Measurements from ENCODE around the gene ACTN4.

ACTN4 gene

GRCh38 chr19:38709671-38710415, 62.4 kb downstream of the ACTN4 start:
- DNase-seq (ENCODE audit: low read depth): no peak

GRCh38 chr19:38710416-38710702, 62.9 kb downstream of the ACTN4 start:
- DNase-seq (ENCODE audit: low read depth): no peak

- no peak for DNase-seq (ENCODE audit: low read depth)
Observed at GRCh38 chr19:38710928-38711725, 63.7 kb downstream of the ACTN4 start.

DNA sequence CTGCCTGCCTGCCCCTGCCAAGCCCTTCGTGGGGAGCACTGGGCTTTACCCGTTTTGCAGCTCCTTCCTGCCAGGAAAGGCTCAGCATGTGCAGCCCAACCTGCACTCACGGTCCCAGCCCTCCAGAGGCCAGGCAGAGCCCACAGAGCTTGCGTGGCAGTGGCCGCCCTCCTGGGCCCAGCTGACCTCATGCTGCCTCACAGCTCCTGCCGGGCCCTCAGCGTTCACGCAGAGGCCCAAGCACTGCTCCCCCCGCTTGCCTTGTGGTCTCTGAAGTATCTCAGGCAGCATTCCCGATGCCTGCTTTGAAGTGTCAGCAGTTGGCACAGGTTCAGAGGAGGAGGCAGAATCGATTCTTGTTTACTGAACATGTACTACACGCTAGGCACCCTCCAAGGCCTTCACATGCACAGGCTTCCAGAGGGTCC, 64.3 kb downstream of the ACTN4 start:
- DNase-seq (ENCODE audit: low read depth): no peak

DNA sequence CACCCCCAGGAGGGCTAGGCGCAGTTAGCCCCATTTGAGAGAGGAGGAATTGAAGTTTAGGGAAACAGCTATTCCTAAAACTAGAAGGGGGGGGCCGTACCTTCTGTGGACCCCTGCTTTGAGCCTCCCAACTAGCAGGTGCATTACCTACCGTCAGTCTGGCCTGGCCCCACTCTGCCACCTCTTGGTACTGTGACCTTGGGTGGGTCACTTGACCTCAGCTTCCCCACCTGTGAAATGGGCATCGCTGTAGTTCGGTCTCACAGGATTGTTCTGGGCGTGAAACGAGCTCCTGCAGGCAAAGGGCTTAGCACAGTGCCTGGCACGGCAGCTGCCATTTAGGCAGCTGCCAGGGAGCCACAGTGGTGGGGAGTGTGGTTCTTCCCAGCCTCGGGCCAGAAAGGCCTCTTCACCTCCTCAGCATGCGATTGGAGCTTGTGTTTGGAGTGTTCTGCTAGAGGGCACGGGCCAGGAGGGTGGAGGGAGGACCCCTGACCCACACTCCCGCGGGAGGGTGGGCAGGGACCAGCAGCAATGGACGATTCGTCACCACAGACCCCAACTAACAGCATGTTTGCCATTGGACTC, 64.8 kb downstream of the ACTN4 start:
- DNase-seq (ENCODE audit: low read depth): no peak

- DNase-seq (ENCODE audit: low read depth): no peak
Observed at GRCh38 chr19:38713227-38713649, 65.8 kb downstream of the ACTN4 start.

- no peak for DNase-seq (ENCODE audit: low read depth)
Observed at GRCh38 chr19:38713865-38714264, 66.4 kb downstream of the ACTN4 start.

DNA sequence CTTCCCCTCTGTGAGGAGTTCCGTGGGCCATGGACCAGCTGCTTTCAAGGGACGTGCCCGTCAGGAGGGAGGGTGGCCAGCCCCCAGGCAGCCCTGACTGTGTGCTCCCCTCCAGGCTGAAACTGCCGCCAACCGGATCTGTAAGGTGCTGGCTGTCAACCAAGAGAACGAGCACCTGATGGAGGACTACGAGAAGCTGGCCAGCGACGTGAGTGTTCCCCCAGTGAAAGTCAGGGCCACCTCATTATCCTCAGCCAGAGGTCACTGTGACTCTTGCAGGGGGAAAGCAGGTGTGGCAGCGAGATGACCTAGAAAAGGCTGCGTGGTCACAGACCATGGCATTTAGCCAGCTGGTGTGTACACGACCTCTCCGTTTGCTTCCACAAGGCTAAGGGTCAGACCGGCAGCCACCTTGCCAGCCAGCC, 66.9 kb downstream of the ACTN4 start:
- no peak for DNase-seq (ENCODE audit: low read depth)

- no peak for DNase-seq (ENCODE audit: low read depth)
Observed at GRCh38 chr19:38715555-38715954, 68.1 kb downstream of the ACTN4 start.

DNA sequence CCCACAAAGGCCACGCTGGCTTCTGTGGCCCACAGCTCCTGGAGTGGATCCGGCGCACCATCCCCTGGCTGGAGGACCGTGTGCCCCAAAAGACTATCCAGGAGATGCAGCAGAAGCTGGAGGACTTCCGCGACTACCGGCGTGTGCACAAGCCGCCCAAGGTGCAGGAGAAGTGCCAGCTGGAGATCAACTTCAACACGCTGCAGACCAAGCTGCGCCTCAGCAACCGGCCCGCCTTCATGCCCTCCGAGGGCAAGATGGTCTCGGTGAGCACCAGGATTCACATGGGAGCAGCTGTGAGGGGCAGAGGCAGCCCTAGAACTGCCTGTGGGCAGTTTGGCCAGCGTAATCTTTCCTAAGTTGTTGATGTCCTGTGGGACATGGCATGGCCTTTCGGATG, 69.6 kb downstream of the ACTN4 start:
- DNase-seq (ENCODE audit: low read depth): no peak

GRCh38 chr19:38717855-38718254, 70.4 kb downstream of the ACTN4 start:
- DNase-seq (ENCODE audit: low read depth): no peak

DNA sequence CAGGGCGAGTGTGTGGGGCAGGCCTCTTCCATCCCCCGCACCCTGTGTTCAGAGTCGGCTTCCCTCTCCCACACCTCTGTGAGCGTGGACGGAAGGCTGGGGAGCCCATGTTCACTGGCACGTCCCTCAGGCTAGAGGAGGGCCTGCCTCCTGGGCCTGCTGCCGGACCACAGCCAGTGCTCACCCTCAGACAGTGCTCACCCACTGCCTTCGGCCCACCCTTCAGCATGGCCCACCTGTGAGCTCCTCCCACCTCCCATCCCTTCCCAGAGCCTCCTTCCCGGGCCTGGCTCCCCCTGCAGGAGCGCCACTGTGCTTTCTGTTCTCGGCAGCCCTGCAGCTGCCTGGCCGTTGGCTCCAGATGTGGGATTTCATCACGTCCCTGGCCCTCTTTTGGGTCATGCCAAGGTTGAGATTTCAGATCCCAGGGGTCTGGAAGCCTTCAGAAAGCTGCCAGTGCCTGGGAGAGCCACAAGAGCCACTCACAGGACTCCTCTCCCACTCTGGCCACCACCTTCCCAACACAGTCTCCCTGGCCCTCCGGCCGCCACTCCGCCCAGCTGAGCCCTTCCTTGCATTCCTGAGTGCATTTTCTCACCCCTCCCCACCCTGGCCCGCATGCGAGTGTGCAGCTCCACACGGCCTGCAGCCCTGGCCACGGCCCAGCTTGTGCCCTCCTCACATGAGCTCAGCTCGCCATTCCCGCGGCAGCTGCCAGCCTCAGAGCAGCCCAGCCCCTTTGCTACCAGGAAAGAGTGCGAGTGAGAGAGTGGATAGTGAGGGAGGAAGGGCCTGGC, 71.5 kb downstream of the ACTN4 start:
- DNase-seq (ENCODE audit: low read depth): no peak

DNA sequence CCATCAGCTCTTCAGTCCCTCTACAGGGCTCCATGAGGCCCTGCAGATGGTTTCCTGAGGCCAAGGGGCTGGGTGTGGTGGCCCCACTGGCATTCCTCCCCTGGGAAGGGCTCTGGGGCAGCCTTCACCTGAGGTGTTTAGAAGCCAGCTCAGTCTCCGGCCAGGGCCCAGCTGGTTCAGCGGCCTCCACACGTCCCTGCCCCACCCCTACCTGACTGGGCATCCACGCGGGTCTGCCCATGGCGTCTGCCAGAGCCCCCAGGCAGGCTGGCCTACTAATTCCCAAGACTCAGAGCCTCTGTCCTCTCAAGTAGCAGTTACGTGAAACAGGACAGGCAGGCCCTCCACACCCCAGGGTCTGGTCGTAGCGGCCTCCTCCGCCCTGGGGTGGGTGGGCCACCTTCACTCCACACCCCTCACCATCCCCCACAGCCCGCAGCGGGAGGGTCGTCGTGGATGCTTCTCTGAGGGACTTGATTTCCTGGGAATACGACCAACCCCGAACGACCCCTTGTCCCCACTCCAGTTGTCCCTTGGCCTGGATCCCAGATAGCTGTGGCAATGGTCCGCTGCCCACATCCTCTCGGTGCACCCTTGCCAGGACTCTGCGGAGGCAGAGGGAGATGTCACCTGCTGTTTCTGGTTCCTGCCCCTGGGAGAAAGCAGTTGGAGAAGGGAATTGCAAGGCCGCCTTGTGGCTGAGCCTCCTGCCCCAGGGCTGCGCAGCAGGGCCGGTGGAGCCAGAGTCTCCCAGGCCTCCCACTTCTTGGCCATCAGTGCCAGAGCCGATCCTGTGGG, 72.5 kb downstream of the ACTN4 start:
- no peak for DNase-seq (ENCODE audit: low read depth)

DNA sequence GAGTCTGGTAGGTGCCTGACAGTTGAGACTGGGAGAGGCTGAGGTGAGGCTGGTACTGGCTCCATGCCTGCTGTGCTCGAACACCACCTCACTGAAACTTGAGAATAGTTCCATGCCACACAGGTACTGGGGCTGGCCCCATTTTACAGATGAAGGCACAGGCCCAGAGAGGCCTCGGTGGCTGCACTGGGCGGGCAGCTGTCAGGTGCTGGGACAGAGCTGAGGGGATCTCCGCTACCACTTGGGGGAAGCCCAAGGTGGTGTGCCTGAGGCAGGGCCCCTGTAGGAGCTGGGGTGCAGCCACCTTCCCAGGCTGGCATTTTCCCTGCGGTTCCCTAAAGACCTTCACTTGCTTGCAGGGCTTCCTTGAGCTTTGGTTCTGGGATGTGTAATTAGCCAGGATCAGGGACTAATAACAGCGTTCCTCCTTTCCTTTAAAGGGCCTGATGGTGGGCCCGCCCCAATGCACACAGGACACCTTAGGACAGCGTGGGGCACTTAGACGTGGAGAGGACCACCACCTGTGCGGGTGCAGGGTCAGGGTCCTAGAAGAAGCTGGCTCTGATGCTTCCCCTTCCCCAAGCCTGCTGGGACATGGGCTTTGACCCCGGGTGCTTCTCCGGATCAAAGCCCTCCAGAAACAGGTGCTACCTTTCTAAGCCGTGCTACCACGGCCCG, 73.2 kb downstream of the ACTN4 start:
- DNase-seq (ENCODE audit: low read depth): no peak

DNA sequence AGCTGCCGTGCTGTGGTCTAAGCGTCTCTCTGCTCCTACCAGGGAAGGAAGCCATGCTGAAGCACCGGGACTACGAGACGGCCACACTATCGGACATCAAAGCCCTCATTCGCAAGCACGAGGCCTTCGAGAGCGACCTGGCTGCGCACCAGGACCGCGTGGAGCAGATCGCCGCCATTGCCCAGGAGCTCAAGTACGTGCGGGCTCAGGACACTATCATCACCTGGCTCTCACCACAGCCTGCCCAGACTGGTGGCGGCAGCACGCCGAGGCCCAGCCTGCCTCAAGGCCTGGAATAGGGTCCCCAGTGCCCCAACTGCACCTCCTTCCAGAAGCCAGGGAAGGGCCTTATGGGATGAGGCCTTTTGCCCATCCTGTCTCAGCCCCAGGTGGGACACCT, 74.0 kb downstream of the ACTN4 start:
- no peak for DNase-seq (ENCODE audit: low read depth)

DNA sequence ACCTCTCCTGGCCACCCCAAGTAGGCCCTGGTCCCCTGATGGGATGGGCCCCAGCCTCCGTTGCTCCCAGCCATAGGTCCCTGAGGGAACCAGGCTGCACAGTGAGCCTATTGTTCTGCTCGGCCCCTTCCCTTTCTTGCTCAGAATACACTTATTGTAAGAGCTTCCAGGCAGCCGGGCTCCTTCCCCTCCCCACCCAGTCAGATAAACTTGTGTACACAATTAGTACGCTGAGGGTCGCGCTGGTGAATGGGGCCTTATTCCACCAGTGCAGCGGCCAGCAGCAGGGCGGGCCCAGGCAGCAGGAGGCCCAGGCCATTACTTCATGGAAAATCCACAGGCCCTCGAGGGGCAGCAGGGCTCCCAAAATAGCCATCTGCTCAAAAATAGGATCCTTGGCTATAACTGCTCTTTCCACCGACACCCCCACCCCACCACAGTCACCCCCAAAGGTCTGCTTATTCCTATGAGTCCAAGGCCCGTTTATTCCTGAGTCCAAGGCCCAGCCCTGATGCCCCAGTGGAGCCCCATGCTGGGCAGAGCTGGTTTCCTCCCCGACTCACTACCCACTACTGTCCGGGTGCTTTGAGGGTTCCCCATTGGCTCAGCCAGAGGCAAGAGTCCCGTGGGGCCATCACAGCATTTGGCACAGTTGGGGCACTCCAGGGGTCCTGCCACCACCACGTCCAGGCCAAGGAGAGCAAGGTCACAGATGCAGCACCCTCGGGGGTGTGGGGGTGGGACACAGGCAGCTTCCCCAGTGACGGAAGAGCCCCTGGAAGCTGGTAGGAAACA, 74.7 kb downstream of the ACTN4 start:
- no peak for DNase-seq (ENCODE audit: low read depth)

- no peak for DNase-seq (ENCODE audit: low read depth)
Observed at GRCh38 chr19:38722947-38723605, 75.6 kb downstream of the ACTN4 start.

- no peak for DNase-seq (ENCODE audit: low read depth)
Observed at GRCh38 chr19:38723606-38723965, 76.1 kb downstream of the ACTN4 start.

DNA sequence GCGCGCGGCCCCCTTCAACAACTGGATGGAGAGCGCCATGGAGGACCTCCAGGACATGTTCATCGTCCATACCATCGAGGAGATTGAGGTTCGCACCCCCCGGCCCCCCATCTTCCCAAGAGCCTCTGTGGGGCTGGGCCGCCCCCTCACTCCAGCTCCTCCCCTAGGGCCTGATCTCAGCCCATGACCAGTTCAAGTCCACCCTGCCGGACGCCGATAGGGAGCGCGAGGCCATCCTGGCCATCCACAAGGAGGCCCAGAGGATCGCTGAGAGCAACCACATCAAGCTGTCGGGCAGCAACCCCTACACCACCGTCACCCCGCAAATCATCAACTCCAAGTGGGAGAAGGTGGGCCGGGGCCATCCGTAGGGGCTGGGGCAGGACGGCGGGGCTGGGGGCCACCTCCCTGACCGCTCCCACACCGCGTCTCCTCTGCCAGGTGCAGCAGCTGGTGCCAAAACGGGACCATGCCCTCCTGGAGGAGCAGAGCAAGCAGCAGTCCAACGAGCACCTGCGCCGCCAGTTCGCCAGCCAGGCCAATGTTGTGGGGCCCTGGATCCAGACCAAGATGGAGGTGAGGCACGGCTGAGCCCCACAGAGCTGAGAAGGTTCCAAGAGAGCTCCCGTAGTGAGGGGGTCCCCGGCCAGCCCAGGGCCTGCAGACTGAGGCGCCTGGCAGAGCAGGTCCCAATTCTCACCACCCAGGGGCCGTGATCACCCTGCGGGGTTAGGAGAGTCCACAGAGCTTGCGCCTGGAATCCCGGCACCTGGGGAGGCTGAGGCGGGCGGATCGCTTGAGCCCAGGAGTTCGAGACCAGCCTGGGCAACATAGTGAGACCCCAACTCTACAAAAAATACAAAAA, 76.8 kb downstream of the ACTN4 start:
- no peak for DNase-seq (ENCODE audit: low read depth)

All from stimulated activated CD8-positive, alpha-beta memory T cell treated with anti-CD3 and anti-CD28 coated beads, Interleukin-12 subunit alpha, Interleukin-12 subunit beta, amount 100 ng/mL, for 4 hours (primary cell).